Kidney (tissue), 14 donors: ENCODE data around the gene MAML3. TPM values are rescaled to one million over a fixed set of nuclear protein-coding genes. Genes with fewer than 3 reads are reported as not detected.

ENCODE experiments used
- DNase-seq, 5 donors: peaks; one replicate each; pipeline ENCODE4 v3.0.0-alpha.2; 2013 to 2020
- FAIRE-seq: peaks from 2 replicates; lab custom pipeline; 2012; peaks lifted over from hg19 to GRCh38; lab: Jason Lieb, UNC
- H3K27ac ChIP-seq, 2 donors: one replicate each; pipeline ENCODE4 v1.7.0; 2013; ENCODE audit warnings: low read depth in 2 of 2, low read length in 2 of 2, inconsistent platforms in 1 of 2
- H3K27me3 ChIP-seq: one replicate; pipeline ENCODE4 v1.7.1; 2013; ENCODE audit warnings: low read length, inconsistent platforms; ENCODE audit not compliant: control insufficient read depth, insufficient read depth
- H3K36me3 ChIP-seq, 3 donors: one replicate each; pipeline versions ENCODE4 v1.7.0 to v1.7.1; 2013; ENCODE audit warnings: low read length in 3 of 3, control low read depth in 1 of 3, inconsistent platforms in 1 of 3; ENCODE audit not compliant: insufficient read depth in 3 of 3, control insufficient read depth in 2 of 3
- H3K4me1 ChIP-seq, 3 donors: one replicate each; pipeline versions ENCODE4 v1.7.0 to v1.7.1; 2013; ENCODE audit warnings: low read length in 3 of 3, inconsistent platforms in 1 of 3, low read depth in 1 of 3; ENCODE audit not compliant: control insufficient read depth in 2 of 3, insufficient read depth in 2 of 3
- H3K4me3 ChIP-seq, 3 donors: one replicate each; pipeline versions ENCODE4 v1.7.0 to v1.8.1; 2013; ENCODE audit warnings: low read length in 3 of 3, control low read depth in 1 of 3, inconsistent platforms in 1 of 3
- H3K9ac ChIP-seq, 3 donors: one replicate each; pipeline versions ENCODE4 v1.7.0 to v1.7.1; 2013; ENCODE audit warnings: low read length in 3 of 3, control low read depth in 1 of 3, inconsistent platforms in 1 of 3
- H3K9me3 ChIP-seq, 3 donors: one replicate each; pipeline versions ENCODE4 v1.7.0 to v1.7.1; 2013; ENCODE audit warnings: low read length in 3 of 3, control low read depth in 1 of 3, inconsistent platforms in 1 of 3; ENCODE audit not compliant: control insufficient read depth in 2 of 3, insufficient read depth in 1 of 3
- CTCF ChIP-seq: IDR thresholded peaks from 3 replicates; pipeline ENCODE4 v1.5.1; 2012; ENCODE audit warnings: mild to moderate bottlenecking, moderate library complexity, borderline replicate concordance; ENCODE audit not compliant: insufficient read depth; ENCODE audit errors: extremely low read depth
- intact Hi-C: fragments of 100-400 bp; cut with DNase I; formaldehyde crosslinking; loops from one replicate; pipeline ENCODE4 v1.11.1; 2022
- polyA plus RNA-seq: library from polyadenylated mRNA; stranded (reverse); fragments of 350-450 nt; fragmentation: Illumina TruSeq; extraction: RNeasy Lipid Tissue Mini Kit (QIAGEN cat#74804); gene quantifications from one replicate; pipeline ENCODE4 v1.2.3, GENCODE V29; 2014; ENCODE audit warnings: low read depth, low replicate concordance; ENCODE audit not compliant: insufficient read depth
- total RNA-seq: library from RNA; stranded (reverse); fragmentation: NEBNext Ultra II Directional; extraction: Animal tissue kit (Norgen Biotek cat#: 25700); gene quantifications from one replicate; pipeline ENCODE4 v1.2.1, GENCODE V29; 2021
- donor health status: control.
- donor health status: control.
- donor health status: control.
- donor health status: control.
- donor health status: control.
- donor health status: DM: yes; HTN: yes; CAD: no.
- donor health status: Normal renal cell carcinoma (clear cell type).

Gene MAML3
- total and polyA plus RNA-seq, 2 donors from 2014 or later = 1.4 to 10.4 TPM

- no peak overlapping the region for H3K9ac ChIP-seq
- no peak for FAIRE-seq
Measured at GRCh38 chr4:139743027-139743426, 411.0 kb downstream of the MAML3 start.

GRCh38 chr4:139740531-139741041 is 413.4 kb downstream of the MAML3 start:
- Histone ChIP-seq H3K36me3 (no peaks in the 10 kb centered on the region), H3K4me3 (no peak overlapping the region), H3K4me1 (peaks cover 0 to 10% (median 7%) of the 10 kb centered on the region in 3 donors), H3K9me3 (no peaks in the 10 kb centered on the region), H3K27me3 (no peaks in the 10 kb centered on the region), H3K27ac (peak overlapping the region; percentile 36 to 77), H3K9ac (no peak overlapping the region)
- no peak for FAIRE-seq
- DNase-seq = peak in 2 of 5 donors; percentile 76 to 77
- intact Hi-C loops = no loop called here
- TF ChIP-seq CTCF = no peak

More at GRCh38 chr4:139743027-139743426, 411.0 kb downstream of the MAML3 start:
- no peaks in the 10 kb centered on the region for H3K36me3 ChIP-seq
- peaks cover 0 to 7% (median 6%) of the 10 kb centered on the region in 3 donors for H3K4me1 ChIP-seq
- intact Hi-C loops = no loop called here
- H3K27me3 ChIP-seq = no peaks in the 10 kb centered on the region
- no peaks in the 10 kb centered on the region for H3K9me3 ChIP-seq
- no peak overlapping the region for H3K27ac ChIP-seq
- TF ChIP-seq CTCF = no peak
- no peak for DNase-seq
- H3K4me3 ChIP-seq = no peak overlapping the region

- intact Hi-C loops = no loop called here
- H3K9me3 ChIP-seq = no peaks in the 10 kb centered on the region
- H3K27me3 ChIP-seq = no peaks in the 10 kb centered on the region
- H3K4me1 ChIP-seq = peaks cover 0 to 10% (median 7%) of the 10 kb centered on the region in 3 donors
- DNase-seq (no peak), FAIRE-seq (no peak)
- no peak overlapping the region for H3K4me3 ChIP-seq
- H3K27ac ChIP-seq = peak overlapping the region; percentile 36 to 74
- H3K36me3 ChIP-seq = no peaks in the 10 kb centered on the region
- TF ChIP-seq CTCF = no peak
- H3K9ac ChIP-seq = no peak overlapping the region
Measured at GRCh38 chr4:139740121-139740520, 413.9 kb downstream of the MAML3 start.
